Panc1 (cell line): ENCODE measurements around the gene MACROD2.

Experiments
- CTCF ChIP-seq: fragments of 450-650 bp; IDR thresholded peaks from 2 replicates; pipeline ENCODE4 v1.5.1; 2017; ENCODE audit warnings: mild to moderate bottlenecking
- POLR2AphosphoS5 ChIP-seq: IDR thresholded peaks from 2 replicates; pipeline ENCODE4 v1.6.1; 2012; ENCODE audit warnings: mild to moderate bottlenecking, low read depth, low read length, moderate library complexity

- TF ChIP-seq CTCF, result no peak
- TF ChIP-seq POLR2AphosphoS5, result no peak
These were observed 1027.6 kb downstream of the MACROD2 start for GRCh38 chr20:15022921-15023320.
